ENCODE measurements around the gene PRKAG2.

Gene PRKAG2

GRCh38 chr7:151514461-151515275 lies 362.2 kb downstream of the PRKAG2 start:
- TF ChIP-seq, protein P1, sequence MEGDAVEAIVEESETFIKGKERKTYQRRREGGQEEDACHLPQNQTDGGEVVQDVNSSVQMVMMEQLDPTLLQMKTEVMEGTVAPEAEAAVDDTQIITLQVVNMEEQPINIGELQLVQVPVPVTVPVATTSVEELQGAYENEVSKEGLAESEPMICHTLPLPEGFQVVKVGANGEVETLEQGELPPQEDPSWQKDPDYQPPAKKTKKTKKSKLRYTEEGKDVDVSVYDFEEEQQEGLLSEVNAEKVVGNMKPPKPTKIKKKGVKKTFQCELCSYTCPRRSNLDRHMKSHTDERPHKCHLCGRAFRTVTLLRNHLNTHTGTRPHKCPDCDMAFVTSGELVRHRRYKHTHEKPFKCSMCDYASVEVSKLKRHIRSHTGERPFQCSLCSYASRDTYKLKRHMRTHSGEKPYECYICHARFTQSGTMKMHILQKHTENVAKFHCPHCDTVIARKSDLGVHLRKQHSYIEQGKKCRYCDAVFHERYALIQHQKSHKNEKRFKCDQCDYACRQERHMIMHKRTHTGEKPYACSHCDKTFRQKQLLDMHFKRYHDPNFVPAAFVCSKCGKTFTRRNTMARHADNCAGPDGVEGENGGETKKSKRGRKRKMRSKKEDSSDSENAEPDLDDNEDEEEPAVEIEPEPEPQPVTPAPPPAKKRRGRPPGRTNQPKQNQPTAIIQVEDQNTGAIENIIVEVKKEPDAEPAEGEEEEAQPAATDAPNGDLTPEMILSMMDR (IDR thresholded peaks at IDR 0.05; ENCODE audit: insufficient read depth, low read depth, low read length, missing control alignments): no peak
- DNase-seq (ENCODE audit: low read depth): no peak
- H3K4me3 ChIP-seq (ENCODE audit: low read depth, low read length): no peak overlapping the region

GRCh38 chr7:151513133-151513532 lies 363.8 kb downstream of the PRKAG2 start:
- TF ChIP-seq, protein P1 (IDR thresholded peaks at IDR 0.05; ENCODE audit: insufficient read depth, low read depth, low read length, missing control alignments): no peak
- no peak for DNase-seq (ENCODE audit: low read depth)
- no peak overlapping the region for H3K4me3 ChIP-seq (ENCODE audit: low read depth, low read length)

- TF ChIP-seq, protein P1 (IDR thresholded peaks at IDR 0.05; ENCODE audit: insufficient read depth, low read depth, low read length, missing control alignments): no peak
- DNase-seq (ENCODE audit: low read depth): no peak
- H3K4me3 ChIP-seq (ENCODE audit: low read depth, low read length): no peak overlapping the region
Measured at GRCh38 chr7:151512353-151512752, 364.6 kb downstream of the PRKAG2 start.

DNA sequence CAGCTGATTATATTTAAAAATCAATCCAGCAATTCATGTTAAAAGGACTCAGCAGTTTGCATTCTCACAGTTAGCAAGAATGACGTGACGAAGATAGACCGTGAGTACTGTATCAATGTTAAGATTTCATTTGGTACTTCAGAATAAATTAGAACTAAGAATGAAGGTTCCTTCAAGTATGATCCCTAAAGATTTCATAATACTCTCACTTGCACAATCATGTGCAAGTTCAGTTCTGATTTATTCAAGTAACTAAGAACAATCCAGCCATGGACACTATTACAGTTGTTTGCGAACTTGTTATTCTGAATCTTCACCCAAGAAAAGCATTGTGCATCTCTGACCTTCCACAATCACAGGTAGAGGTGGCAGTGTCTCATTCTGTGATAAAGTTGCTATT lies 365.0 kb downstream of the PRKAG2 start:
- TF ChIP-seq, protein P1 (IDR thresholded peaks at IDR 0.05; ENCODE audit: insufficient read depth, low read depth, low read length, missing control alignments): no peak
- no peak for DNase-seq (ENCODE audit: low read depth)
- no peak overlapping the region for H3K4me3 ChIP-seq (ENCODE audit: low read depth, low read length)

DNA sequence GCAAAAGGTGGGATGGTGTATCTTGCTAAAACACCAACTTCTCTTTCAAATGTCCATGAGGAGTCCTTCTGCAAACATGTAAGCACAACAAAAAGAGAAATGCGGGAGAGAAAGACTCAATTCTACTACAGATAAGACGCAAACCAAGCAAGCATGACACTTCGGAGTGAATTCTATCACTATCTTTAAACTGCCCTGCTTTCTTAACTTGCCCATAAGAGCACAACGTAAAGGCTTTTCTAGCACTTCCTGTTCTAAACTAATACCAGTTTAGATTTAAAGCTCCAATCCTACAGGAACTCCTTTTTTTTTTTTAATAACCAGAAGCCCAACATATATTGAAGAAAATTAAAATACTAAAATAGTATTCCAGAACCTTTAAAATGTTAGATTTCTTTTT lies 365.6 kb downstream of the PRKAG2 start:
- DNase-seq (ENCODE audit: low read depth): no peak

GRCh38 chr7:151509670-151510333 lies 367.1 kb downstream of the PRKAG2 start:
- TF ChIP-seq, protein P1 (IDR thresholded peaks at IDR 0.05; ENCODE audit: insufficient read depth, low read depth, low read length, missing control alignments): no peak
- H3K4me3 ChIP-seq (ENCODE audit: low read depth, low read length): no peak overlapping the region
- DNase-seq (ENCODE audit: low read depth): no peak

More for the DNA sequence above, 365.6 kb downstream of the PRKAG2 start:
- H3K4me3 ChIP-seq (ENCODE audit: low read depth, low read length): no peak overlapping the region
- TF ChIP-seq, protein P1 (IDR thresholded peaks at IDR 0.05; ENCODE audit: insufficient read depth, low read depth, low read length, missing control alignments): no peak
